ENCODE measurements around the gene CDC23. TPM values are rescaled to one million over a fixed set of nuclear protein-coding genes. Genes with fewer than 3 reads are reported as not detected.

Gene CDC23
- total RNA-seq, 3 donors from 2014 or later = 15.0 to 31.3 (median 22.0) TPM

DNA sequence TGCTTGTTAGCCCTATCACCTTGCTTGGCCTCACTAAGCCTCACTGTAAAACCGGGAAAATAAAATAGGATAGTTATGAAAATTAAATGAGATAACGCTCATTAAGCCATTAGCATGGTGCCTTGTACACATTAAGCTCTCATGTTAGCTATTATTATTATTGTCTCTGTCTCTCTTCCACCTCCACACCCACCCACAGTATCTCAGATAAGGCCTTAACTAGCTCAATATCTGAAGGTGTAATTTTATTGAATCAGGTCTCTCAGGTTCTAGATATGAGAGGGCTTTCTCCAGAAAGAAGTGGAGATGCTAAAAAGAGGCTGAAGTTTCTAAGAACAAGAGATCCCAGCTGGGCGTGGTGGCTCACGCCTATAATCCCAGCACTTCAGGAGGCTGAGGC is 33.7 kb upstream of the CDC23 start:
- H3K27ac ChIP-seq = no peak overlapping the region

DNA sequence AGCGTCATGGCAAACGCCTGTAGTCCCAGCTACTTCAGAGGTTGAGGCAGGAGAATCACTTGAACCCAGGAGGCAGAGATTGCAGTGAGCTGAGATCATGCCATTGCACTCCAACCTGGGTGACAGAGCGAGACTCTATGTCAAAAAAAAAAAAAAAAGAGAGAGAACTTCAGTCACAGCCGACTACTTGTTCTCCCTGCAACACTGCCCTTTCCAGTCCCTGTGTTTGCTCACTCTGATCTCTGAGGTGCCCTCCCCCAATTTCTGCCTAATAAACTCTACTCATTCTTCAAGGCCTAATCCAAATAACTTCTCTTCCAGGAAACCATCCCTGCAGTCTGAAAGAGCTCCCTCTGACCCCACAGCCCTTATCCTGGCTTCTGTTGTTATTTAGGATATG is 33.2 kb upstream of the CDC23 start:
- Histone ChIP-seq H3K9me3 (no peaks in the 10 kb centered on the region), H3K36me3 (no peaks in the 10 kb centered on the region), H3K27me3 (no peaks in the 10 kb centered on the region), H3K4me1 (no peaks in the 10 kb centered on the region), H3K27ac (no peak overlapping the region), H3K4me3 (no peak overlapping the region)
- DNase-seq (ENCODE audit: low spot score in 2 of 2) = no peak
- intact Hi-C loops (cut with DNase I; ENCODE audit: low total_unique reads) = no loop called here
- TF ChIP-seq, protein P1, sequence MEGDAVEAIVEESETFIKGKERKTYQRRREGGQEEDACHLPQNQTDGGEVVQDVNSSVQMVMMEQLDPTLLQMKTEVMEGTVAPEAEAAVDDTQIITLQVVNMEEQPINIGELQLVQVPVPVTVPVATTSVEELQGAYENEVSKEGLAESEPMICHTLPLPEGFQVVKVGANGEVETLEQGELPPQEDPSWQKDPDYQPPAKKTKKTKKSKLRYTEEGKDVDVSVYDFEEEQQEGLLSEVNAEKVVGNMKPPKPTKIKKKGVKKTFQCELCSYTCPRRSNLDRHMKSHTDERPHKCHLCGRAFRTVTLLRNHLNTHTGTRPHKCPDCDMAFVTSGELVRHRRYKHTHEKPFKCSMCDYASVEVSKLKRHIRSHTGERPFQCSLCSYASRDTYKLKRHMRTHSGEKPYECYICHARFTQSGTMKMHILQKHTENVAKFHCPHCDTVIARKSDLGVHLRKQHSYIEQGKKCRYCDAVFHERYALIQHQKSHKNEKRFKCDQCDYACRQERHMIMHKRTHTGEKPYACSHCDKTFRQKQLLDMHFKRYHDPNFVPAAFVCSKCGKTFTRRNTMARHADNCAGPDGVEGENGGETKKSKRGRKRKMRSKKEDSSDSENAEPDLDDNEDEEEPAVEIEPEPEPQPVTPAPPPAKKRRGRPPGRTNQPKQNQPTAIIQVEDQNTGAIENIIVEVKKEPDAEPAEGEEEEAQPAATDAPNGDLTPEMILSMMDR (IDR thresholded peaks at IDR 0.05) = no peak
- TF ChIP-seq POLR2AphosphoS5 (IDR thresholded peaks at IDR 0.05) (no peak), POLR2A (IDR thresholded peaks at IDR 0.05) (no peak)

More for the DNA sequence above, 33.7 kb upstream of the CDC23 start:
- no peaks in the 10 kb centered on the region for H3K4me1 ChIP-seq
- intact Hi-C loops (cut with DNase I; ENCODE audit: low total_unique reads) = no loop called here
- TF ChIP-seq, protein P1 (IDR thresholded peaks at IDR 0.05) = no peak
- TF ChIP-seq POLR2AphosphoS5 (IDR thresholded peaks at IDR 0.05) (no peak), POLR2A (IDR thresholded peaks at IDR 0.05) (no peak)
- no peak overlapping the region for H3K4me3 ChIP-seq
- no peaks in the 10 kb centered on the region for H3K9me3 ChIP-seq
- no peak for DNase-seq (ENCODE audit: low spot score in 2 of 2)
- H3K36me3 ChIP-seq = no peaks in the 10 kb centered on the region
- H3K27me3 ChIP-seq = no peaks in the 10 kb centered on the region

DNA sequence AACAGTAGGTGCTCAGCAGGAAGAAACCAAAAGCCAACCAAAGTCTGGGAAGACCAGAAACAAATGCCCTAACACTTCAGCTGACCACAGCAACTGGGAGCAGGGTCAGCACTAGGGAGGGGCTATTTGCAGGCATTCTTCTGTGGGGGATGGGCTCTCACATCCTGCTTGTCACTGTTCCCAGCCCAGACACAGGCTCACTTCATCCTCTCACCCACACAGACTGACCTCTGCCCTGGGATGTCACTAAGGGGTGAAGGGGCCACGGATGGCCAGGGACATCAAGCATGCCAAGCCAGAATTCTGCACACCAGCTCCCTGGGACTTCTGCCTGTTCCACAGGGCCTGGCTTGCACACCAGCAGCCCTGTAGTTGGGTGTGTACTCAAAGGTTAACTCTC is 32.6 kb upstream of the CDC23 start:
- Histone ChIP-seq H3K36me3 (no peaks in the 10 kb centered on the region), H3K4me3 (no peak overlapping the region), H3K27me3 (no peaks in the 10 kb centered on the region), H3K9me3 (no peaks in the 10 kb centered on the region), H3K4me1 (no peaks in the 10 kb centered on the region), H3K27ac (no peak overlapping the region)
- TF ChIP-seq, protein P1 (IDR thresholded peaks at IDR 0.05) = no peak
- TF ChIP-seq POLR2AphosphoS5 (IDR thresholded peaks at IDR 0.05) = no peak
- DNase-seq (ENCODE audit: low spot score in 2 of 2) = no peak
- intact Hi-C loops (cut with DNase I; ENCODE audit: low total_unique reads) = no loop called here

DNA sequence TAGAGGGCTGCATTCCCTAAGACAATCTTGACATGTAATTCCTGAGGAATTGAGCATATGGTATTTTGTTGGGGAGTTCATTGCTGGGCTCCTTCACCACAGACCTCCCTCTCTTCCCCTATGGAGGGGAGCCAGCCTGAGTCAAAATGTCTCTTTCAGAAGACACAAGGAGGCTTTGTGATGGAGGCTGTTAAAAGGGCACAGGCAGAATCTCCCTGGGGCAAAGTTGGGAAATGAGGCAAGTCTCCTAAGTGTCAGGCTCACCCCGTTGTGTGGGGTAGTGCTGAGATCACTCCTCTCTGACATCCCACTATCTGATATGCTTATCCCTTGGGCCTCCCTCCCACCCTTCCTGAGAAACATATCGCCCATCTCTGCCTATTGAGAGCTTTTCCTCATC is 30.7 kb upstream of the CDC23 start:
- Histone ChIP-seq H3K27me3 (no peaks in the 10 kb centered on the region), H3K9me3 (no peaks in the 10 kb centered on the region), H3K36me3 (no peaks in the 10 kb centered on the region), H3K4me1 (no peaks in the 10 kb centered on the region), H3K27ac (no peak overlapping the region), H3K4me3 (no peak overlapping the region)
- peak in 1 of 2 donors; percentile 30 for DNase-seq (ENCODE audit: low spot score in 2 of 2)
- intact Hi-C loops (cut with DNase I; ENCODE audit: low total_unique reads) = no loop called here
- TF ChIP-seq POLR2A (IDR thresholded peaks at IDR 0.05) (no peak), POLR2AphosphoS5 (IDR thresholded peaks at IDR 0.05) (no peak)
- TF ChIP-seq, protein P1 (IDR thresholded peaks at IDR 0.05) = no peak

DNA sequence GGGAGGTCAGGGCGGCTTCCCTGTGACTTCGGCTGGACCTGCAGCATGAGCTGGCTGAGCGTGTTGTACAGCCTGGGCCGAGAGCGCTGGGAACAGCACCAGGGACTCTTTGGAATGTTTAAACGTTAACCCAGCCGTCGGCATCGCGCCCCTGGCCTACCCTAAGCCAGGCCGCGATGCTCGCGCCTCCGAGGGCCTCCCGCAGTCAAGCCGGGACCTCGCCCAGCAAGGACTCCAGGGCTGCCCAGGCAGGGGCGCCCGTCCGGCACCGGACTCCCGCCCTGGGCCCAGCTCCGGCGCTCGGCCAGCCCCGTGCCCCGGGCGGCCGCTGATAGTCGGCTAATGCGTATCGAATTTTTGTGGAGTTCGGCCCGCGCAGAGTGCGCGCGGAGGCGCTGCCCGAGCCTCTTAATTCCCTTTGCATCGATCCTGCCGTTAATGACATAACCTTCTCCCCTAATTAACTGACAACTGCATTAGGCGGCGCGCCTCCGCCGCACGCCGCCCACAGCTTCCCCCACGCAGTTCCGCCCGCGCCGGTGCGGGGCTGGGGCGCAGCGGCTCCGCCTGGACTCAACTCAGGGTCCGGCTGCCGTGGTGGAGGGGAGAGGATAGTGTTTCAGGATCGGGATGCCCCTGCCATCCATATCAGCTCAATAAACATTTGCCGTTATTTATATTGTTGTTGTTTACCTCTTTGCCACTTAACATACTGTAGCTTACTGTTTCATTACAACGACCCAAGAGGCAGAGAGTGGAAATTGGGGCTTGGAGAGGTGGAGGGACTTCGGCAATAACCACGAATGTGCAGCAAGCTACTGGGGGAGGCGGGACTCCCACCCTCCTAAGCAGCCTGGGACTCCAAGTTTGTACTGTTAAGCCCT is 28.8 kb upstream of the CDC23 start:
- H3K27me3 ChIP-seq = no peaks in the 10 kb centered on the region
- no peaks in the 10 kb centered on the region for H3K9me3 ChIP-seq
- no peak for DNase-seq (ENCODE audit: low spot score in 2 of 2)
- TF ChIP-seq, protein P1 (IDR thresholded peaks at IDR 0.05) = no peak
- TF ChIP-seq POLR2A (IDR thresholded peaks at IDR 0.05) = no peak
- no peak for TF ChIP-seq POLR2AphosphoS5 (IDR thresholded peaks at IDR 0.05)
- no peak overlapping the region for H3K27ac ChIP-seq
- intact Hi-C loops (cut with DNase I; ENCODE audit: low total_unique reads) = no loop called here
- H3K36me3 ChIP-seq = no peaks in the 10 kb centered on the region
- peak overlapping the region; percentile 39 to 79 (median 54) for H3K4me3 ChIP-seq
- no peaks in the 10 kb centered on the region for H3K4me1 ChIP-seq

Measured in breast epithelium (tissue), 4 donors.